Measurements from ENCODE around the gene DNAJC1.

Gene DNAJC1

DNA sequence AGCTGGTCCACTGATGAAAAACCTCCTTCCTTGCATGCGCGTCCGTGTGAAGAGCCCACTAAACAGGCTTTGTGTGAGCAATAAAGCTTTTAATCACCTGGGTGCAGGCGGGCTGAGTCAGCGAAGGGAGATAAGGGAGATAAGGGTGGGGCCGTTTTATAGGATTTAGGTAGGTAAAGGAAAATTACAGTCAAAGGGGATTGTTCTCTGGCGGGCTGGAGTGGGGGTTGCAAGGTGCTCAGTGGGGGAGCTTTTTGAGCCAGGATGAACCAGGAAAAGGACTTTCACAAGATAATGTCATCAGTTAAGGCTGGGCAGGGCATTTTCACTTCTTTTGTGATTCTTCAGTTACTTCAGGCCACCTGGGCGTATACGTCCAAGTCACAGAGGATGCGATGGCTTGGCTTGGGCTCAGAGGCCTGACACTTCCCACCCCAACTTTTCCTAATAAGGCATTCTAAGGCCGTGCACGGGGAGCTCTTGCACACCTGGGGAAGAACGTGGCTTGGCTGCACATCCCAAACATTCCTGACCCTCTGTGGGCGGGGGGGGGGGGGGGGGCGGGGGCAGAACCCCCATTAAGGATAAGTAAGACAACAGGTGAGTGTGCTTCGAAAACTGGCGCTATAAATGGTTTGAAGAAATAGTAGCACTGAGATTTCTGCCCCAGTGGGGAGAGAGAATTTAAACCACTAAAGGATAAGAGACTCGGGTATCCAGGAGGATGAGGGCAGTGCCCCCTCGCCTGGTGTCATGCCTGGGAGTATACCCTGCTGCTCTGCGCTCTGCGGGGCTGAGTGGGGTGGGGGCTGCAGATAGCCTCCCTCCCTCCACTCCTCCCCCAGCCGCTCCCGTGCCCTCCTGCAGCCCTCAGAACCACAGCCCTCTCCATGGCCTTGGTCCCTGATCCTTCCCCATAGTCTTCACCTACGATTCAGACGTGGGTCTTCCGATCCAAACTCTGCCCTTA lies 251.9 kb downstream of the DNAJC1 start:
- TF ChIP-seq POLR2AphosphoS5 (IDR thresholded peaks at IDR 0.05; ENCODE audit: low read depth, low read length) = no peak
- no peak for TF ChIP-seq TAF1 (IDR thresholded peaks at IDR 0.05; ENCODE audit: borderline replicate concordance, insufficient read depth, low read length)
- TF ChIP-seq, protein P1, sequence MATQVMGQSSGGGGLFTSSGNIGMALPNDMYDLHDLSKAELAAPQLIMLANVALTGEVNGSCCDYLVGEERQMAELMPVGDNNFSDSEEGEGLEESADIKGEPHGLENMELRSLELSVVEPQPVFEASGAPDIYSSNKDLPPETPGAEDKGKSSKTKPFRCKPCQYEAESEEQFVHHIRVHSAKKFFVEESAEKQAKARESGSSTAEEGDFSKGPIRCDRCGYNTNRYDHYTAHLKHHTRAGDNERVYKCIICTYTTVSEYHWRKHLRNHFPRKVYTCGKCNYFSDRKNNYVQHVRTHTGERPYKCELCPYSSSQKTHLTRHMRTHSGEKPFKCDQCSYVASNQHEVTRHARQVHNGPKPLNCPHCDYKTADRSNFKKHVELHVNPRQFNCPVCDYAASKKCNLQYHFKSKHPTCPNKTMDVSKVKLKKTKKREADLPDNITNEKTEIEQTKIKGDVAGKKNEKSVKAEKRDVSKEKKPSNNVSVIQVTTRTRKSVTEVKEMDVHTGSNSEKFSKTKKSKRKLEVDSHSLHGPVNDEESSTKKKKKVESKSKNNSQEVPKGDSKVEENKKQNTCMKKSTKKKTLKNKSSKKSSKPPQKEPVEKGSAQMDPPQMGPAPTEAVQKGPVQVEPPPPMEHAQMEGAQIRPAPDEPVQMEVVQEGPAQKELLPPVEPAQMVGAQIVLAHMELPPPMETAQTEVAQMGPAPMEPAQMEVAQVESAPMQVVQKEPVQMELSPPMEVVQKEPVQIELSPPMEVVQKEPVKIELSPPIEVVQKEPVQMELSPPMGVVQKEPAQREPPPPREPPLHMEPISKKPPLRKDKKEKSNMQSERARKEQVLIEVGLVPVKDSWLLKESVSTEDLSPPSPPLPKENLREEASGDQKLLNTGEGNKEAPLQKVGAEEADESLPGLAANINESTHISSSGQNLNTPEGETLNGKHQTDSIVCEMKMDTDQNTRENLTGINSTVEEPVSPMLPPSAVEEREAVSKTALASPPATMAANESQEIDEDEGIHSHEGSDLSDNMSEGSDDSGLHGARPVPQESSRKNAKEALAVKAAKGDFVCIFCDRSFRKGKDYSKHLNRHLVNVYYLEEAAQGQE (IDR thresholded peaks at IDR 0.05; ENCODE audit: insufficient read depth in 1 of 2, low read depth in 2 of 2, low read length in 2 of 2) = no peak
- TF ChIP-seq SIN3A (IDR thresholded peaks at IDR 0.05; ENCODE audit: borderline replicate concordance, insufficient read depth, low read length) = no peak
- no peak for TF ChIP-seq FOXP2 (optimal IDR thresholded peaks at IDR 0.05; ENCODE audit: borderline replicate concordance, extremely low read depth, extremely low read length, insufficient read depth)

DNA sequence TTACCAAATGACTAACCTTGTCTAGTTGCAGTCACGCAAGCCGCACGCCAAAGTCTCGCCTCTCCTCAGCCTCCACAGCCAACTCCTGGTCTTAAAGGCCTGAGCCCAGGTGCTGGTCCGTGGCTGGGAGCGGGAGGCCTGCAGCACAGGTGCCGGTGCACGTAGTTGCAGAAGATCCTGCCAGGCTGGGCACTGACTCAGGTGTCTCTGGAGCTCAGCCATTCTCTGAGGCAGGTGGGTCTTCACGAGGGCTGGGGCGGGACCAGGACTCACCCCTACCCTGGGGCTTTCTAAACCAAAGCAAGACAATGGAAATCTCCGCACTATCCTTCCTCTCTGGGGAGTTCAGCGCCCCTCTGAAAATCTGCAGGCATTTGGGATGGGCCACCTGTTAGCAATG lies 253.1 kb downstream of the DNAJC1 start:
- no peak for TF ChIP-seq TAF1 (IDR thresholded peaks at IDR 0.05; ENCODE audit: borderline replicate concordance, insufficient read depth, low read length)
- TF ChIP-seq POLR2AphosphoS5 (IDR thresholded peaks at IDR 0.05; ENCODE audit: low read depth, low read length) = no peak

DNA sequence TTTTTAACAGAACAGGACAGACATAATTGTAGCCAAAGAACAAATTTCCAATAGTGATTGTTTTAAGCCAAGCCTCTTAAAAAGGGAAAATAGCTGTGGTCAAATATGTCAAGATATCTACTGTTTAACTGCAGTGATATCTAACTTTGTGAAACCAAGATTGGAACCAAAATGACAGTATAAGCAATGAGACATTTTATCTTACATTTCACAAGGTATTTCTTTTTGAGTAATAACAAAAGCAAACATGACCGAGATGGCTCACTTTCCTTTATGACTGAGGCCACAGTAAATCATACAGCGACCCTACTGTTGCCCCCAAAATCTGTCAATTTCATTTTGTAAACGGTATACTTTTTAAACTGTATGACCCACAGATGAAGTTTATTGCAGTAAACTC lies 253.7 kb downstream of the DNAJC1 start:
- TF ChIP-seq, protein P1 (IDR thresholded peaks at IDR 0.05; ENCODE audit: insufficient read depth in 1 of 2, low read depth in 2 of 2, low read length in 2 of 2) = no peak
- TF ChIP-seq SIN3A (IDR thresholded peaks at IDR 0.05; ENCODE audit: borderline replicate concordance, insufficient read depth, low read length) (no peak), POLR2AphosphoS5 (IDR thresholded peaks at IDR 0.05; ENCODE audit: low read depth, low read length) (no peak), FOXP2 (optimal IDR thresholded peaks at IDR 0.05; ENCODE audit: borderline replicate concordance, extremely low read depth, extremely low read length, insufficient read depth) (no peak), TAF1 (IDR thresholded peaks at IDR 0.05; ENCODE audit: borderline replicate concordance, insufficient read depth, low read length) (no peak)

DNA sequence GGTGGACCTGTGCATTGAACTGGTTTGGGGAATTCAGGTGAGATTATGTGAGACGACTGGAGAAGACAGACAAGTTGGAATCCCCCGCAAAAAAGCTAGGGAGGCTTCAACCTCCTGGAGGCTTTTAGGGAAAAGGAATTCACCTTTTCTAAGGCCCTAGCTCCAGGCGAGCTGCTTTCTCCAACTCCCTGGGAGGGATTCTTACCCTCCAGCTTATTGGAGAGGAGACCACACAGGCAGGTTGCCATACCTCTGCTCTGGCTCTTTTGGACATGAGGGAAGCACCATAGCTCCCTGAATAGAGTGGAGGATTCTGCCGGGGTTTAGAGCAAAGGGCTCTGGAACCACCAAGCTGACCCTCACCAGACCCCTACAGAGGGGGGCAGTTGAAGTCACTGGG lies 255.7 kb downstream of the DNAJC1 start:
- TF ChIP-seq SIN3A (IDR thresholded peaks at IDR 0.05; ENCODE audit: borderline replicate concordance, insufficient read depth, low read length) (no peak), POLR2AphosphoS5 (IDR thresholded peaks at IDR 0.05; ENCODE audit: low read depth, low read length) (no peak), FOXP2 (optimal IDR thresholded peaks at IDR 0.05; ENCODE audit: borderline replicate concordance, extremely low read depth, extremely low read length, insufficient read depth) (no peak), TAF1 (IDR thresholded peaks at IDR 0.05; ENCODE audit: borderline replicate concordance, insufficient read depth, low read length) (no peak)
- TF ChIP-seq, protein P1 (IDR thresholded peaks at IDR 0.05; ENCODE audit: insufficient read depth in 1 of 2, low read depth in 2 of 2, low read length in 2 of 2) = no peak

DNA sequence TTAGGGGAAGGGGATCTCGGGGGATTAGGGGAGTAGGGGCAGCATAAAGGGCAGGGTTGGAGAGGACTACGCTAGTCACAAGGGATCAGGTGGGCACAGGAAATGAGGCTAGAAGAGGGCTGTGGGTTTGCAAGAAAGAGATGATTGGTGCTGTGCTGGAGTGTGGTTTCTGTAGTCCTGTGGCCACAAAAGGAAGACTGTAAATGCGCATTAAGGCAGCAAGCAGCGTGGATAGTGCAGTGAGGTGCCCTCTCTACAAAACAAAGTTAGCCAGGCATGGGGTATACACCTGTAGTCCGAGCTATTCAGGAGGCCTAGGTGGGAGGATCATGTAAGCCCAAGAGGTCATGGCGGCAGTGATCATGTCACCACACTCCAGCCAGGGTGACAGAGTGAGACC lies 257.4 kb downstream of the DNAJC1 start:
- TF ChIP-seq TAF1 (IDR thresholded peaks at IDR 0.05; ENCODE audit: borderline replicate concordance, insufficient read depth, low read length) (no peak), POLR2AphosphoS5 (IDR thresholded peaks at IDR 0.05; ENCODE audit: low read depth, low read length) (no peak), FOXP2 (optimal IDR thresholded peaks at IDR 0.05; ENCODE audit: borderline replicate concordance, extremely low read depth, extremely low read length, insufficient read depth) (no peak), SIN3A (IDR thresholded peaks at IDR 0.05; ENCODE audit: borderline replicate concordance, insufficient read depth, low read length) (no peak)
- TF ChIP-seq, protein P1 (IDR thresholded peaks at IDR 0.05; ENCODE audit: insufficient read depth in 1 of 2, low read depth in 2 of 2, low read length in 2 of 2) = no peak

Data from PFSK-1 (cell line).